Retinal pigment epithelial cell (primary cell): ENCODE data around the gene CREBBP.
A peak's percentile ranks its signal among the peaks of the same experiment; 100 is the strongest.

Source experiments
- DNase-seq: peaks from one replicate; pipeline ENCODE4 v3.0.0-alpha.2; 2010; ENCODE audit warnings: low read depth
- H3K4me3 ChIP-seq: 2 replicates; pipeline ENCODE4 v1.5.1; 2011; ENCODE audit warnings: mild to moderate bottlenecking, low read length, control low read depth, moderate library complexity
- TF ChIP-seq, protein P1 (sequence below): conservative IDR thresholded peaks from 2 replicates; pipeline ENCODE4 v1.5.1; 2011; ENCODE audit warnings: low read depth, low read length, control low read depth, inconsistent platforms

Gene CREBBP

DNA sequence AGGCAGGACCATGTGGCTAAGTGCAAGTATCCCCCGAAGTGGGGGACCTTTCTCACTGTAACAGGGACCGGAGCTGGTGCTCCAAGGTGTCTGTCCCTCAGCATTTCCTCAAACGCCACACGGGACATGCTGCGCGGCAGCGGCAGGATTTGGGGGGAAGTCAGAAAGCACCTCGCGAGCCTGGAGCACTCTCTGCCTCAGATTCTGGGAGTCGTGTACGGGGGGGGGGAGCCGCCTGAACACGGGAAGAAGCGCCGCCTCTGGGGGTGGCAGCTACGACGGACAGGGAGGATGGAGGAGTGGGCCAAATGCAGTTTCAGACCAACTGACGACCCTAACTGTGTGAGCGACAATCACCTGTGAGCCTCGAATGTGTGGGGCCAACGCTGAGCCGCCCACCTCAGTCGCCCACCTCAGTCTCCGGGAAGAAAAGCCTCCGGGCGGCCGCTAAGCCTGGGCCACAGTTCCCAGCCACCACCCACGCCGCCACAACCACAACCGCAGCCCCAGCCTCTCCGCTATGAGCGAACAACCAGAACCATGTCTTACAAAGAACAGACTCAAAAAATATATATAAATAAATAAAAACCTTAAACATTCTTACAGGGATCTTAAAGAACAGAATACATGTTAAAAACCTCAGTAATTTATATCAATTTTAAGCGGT is 154.4 kb downstream of the CREBBP start:
- no peak overlapping the region for H3K4me3 ChIP-seq
- TF ChIP-seq, protein P1, sequence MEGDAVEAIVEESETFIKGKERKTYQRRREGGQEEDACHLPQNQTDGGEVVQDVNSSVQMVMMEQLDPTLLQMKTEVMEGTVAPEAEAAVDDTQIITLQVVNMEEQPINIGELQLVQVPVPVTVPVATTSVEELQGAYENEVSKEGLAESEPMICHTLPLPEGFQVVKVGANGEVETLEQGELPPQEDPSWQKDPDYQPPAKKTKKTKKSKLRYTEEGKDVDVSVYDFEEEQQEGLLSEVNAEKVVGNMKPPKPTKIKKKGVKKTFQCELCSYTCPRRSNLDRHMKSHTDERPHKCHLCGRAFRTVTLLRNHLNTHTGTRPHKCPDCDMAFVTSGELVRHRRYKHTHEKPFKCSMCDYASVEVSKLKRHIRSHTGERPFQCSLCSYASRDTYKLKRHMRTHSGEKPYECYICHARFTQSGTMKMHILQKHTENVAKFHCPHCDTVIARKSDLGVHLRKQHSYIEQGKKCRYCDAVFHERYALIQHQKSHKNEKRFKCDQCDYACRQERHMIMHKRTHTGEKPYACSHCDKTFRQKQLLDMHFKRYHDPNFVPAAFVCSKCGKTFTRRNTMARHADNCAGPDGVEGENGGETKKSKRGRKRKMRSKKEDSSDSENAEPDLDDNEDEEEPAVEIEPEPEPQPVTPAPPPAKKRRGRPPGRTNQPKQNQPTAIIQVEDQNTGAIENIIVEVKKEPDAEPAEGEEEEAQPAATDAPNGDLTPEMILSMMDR: no peak

DNA sequence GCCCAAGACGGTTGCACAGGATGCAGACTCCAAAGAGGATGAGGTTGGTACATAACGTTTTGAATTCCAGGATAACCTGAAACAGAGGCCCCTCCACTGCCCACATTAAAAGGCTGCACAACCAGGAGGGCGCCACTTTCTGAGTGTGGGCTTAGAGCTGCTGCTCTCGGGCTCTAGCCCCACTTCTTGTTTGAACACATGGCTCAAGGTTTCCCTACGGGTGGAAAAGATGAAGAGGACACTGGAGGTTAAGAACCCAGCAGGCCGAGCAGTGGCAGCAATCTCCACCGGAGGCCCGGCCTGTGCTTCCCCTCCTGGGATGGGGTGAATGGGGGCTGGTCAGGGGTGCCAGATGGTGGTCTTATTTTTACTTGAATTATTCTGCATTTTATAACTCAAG is 155.2 kb downstream of the CREBBP start:
- DNase-seq: no peak
- H3K4me3 ChIP-seq: no peak overlapping the region
- TF ChIP-seq, protein P1: no peak

More for the DNA sequence above, 154.4 kb downstream of the CREBBP start:
- DNase-seq: no peak

DNA sequence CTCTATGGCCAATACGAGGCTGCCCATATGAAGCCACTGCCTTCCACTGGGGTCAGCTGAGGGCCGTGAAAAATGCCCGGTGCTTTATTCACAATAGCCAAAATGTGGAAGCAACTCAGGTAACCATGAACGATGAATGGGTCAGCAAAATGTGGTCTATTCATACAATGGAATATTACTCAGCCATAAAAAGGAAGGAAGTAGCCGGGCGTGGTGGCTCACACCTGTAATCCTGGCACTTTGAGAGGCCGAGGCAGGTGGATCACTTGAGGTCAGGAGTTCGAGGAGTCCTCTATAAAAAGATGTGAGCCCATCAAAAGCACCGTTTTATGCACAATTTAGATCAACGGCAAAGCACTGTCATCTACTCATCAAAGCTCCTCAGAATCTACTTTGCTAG is 158.0 kb downstream of the CREBBP start:
- H3K4me3 ChIP-seq: no peak overlapping the region
- TF ChIP-seq, protein P1: no peak
- no peak for DNase-seq

GRCh38 chr16:3720418-3720817 is 160.1 kb downstream of the CREBBP start:
- no peak for DNase-seq
- TF ChIP-seq, protein P1: no peak
- no peak overlapping the region for H3K4me3 ChIP-seq

GRCh38 chr16:3718628-3719027 is 161.9 kb downstream of the CREBBP start:
- H3K4me3 ChIP-seq: no peak overlapping the region
- no peak for DNase-seq
- TF ChIP-seq, protein P1: no peak

GRCh38 chr16:3718019-3718391 is 162.5 kb downstream of the CREBBP start:
- H3K4me3 ChIP-seq: peak overlapping the region; percentile 86
- no peak for DNase-seq
- TF ChIP-seq, protein P1: no peak

- peak within 1 kb of the TSS; percentile 86 for H3K4me3 ChIP-seq
- DNase-seq: peak; percentile 19
- TF ChIP-seq, protein P1: no peak
Observed at GRCh38 chr16:3717235-3718018, 163.1 kb downstream of the CREBBP start, which contains the start of gene TRAP1. TSS of gene TRAP1 (minus strand) at chr16:3717524. CDS start at chr16:3717508, 16 bp downstream.
